H1 (cell line): ENCODE data around the gene AIFM3. TPM values are rescaled to one million over a fixed set of nuclear protein-coding genes. Genes with fewer than 3 reads are reported as not detected.

ENCODE experiments used
- CTCF ChIA-PET: fragments of 300-600 bp; sonication (Branson Sonifier 250); formaldehyde crosslinking; loops from one replicate; lab custom pipeline; 2021; ENCODE audit not compliant: partially characterized antibody; lab: Charles Lee
- POLR2A ChIA-PET: fragments of 300-600 bp; sonication (Branson Sonifier 250); formaldehyde crosslinking; loops from one replicate; lab custom pipeline; 2021; ENCODE audit warnings: inconsistent platforms; ENCODE audit not compliant: partially characterized antibody; lab: Charles Lee
- DNase-seq, 2 experiments: peaks; one replicate each; pipeline versions ENCODE4 v3.0.0 to v3.0.0-alpha.2; 2010 to 2022; ENCODE audit warnings: low spot score in 2 of 2, low read depth in 1 of 2, mixed read lengths in 1 of 2
- FAIRE-seq: peaks from 2 replicates; lab custom pipeline; 2011; peaks lifted over from hg19 to GRCh38; lab: Jason Lieb, UNC
- H2AFZ ChIP-seq: 2 replicates; pipeline ENCODE4 v1.8.1; 2012; ENCODE audit warnings: low read length, inconsistent platforms
- H2AK5ac ChIP-seq: 2 replicates; pipeline ENCODE4 v1.6.1; 2013; ENCODE audit warnings: low read depth, low read length
- H2BK120ac ChIP-seq: replicated peaks from 2 replicates; pipeline ENCODE3; 2013; ENCODE audit warnings: low read depth, low read length, inconsistent platforms
- H2BK12ac ChIP-seq: 2 replicates; pipeline ENCODE4 v1.6.1; 2013; ENCODE audit warnings: low read depth, low read length
- H2BK15ac ChIP-seq: 2 replicates; pipeline ENCODE4 v1.6.1; 2013; ENCODE audit warnings: low read length
- H2BK20ac ChIP-seq: 2 replicates; pipeline ENCODE4 v1.6.1; 2013; ENCODE audit warnings: low read length
- H2BK5ac ChIP-seq: 2 replicates; pipeline ENCODE4 v1.6.1; 2013; ENCODE audit warnings: low read depth, low read length
- H3K14ac ChIP-seq: 2 replicates; pipeline ENCODE4 v1.6.1; 2013; ENCODE audit warnings: inconsistent platforms; ENCODE audit not compliant: insufficient read length
- H3K18ac ChIP-seq: 2 replicates; pipeline ENCODE4 v1.6.1; 2013; ENCODE audit warnings: low read length; ENCODE audit errors: extremely low read depth
- H3K23ac ChIP-seq: 2 replicates; pipeline ENCODE4 v1.6.1; 2013; ENCODE audit warnings: inconsistent platforms; ENCODE audit not compliant: insufficient read length
- H3K23me2 ChIP-seq: 2 replicates; pipeline ENCODE4 v1.6.1; 2013; ENCODE audit warnings: low read depth, low read length
- H3K27ac ChIP-seq: 2 replicates; pipeline ENCODE4 v1.6.1; 2011; ENCODE audit warnings: low read depth, low read length, inconsistent platforms
- H3K27me3 ChIP-seq, 4 experiments: replicated peaks in 1 of 4; 1 replicate in 1 of 4; 2 replicates in 3 of 4; pipeline versions ENCODE4 v1.6.1 to v1.8.1; 2011 to 2013; ENCODE audit warnings: low read length in 3 of 4, mild to moderate bottlenecking in 3 of 4, inconsistent platforms in 2 of 4, mixed read lengths in 2 of 4, moderate library complexity in 1 of 4; ENCODE audit not compliant: control insufficient read depth in 3 of 4, insufficient read depth in 3 of 4; ENCODE audit errors: extremely low read depth in 1 of 4
- H3K36me3 ChIP-seq, 4 experiments: 2 replicates each; pipeline versions ENCODE4 v1.6.1 to v1.8.1; 2011 to 2013; ENCODE audit warnings: mild to moderate bottlenecking in 4 of 4, low read length in 3 of 4, moderate library complexity in 2 of 4, control low read depth in 1 of 4, inconsistent platforms in 1 of 4; ENCODE audit not compliant: insufficient read depth in 4 of 4, control insufficient read depth in 2 of 4
- H3K4ac ChIP-seq: replicated peaks from 2 replicates; pipeline ENCODE3; 2013; ENCODE audit warnings: low read length, low read depth, mixed read lengths, inconsistent platforms; ENCODE audit not compliant: insufficient read length
- H3K4me1 ChIP-seq, 4 experiments: replicated peaks in 1 of 4; 1 replicate in 1 of 4; 2 replicates in 3 of 4; pipeline versions ENCODE4 v1.6.1 to v1.8.1; 2011 to 2013; ENCODE audit warnings: low read length in 3 of 4, inconsistent platforms in 2 of 4, mixed read lengths in 1 of 4; ENCODE audit not compliant: insufficient read depth in 4 of 4, control insufficient read depth in 3 of 4
- H3K4me2 ChIP-seq, 2 experiments: 2 replicates each; pipeline versions ENCODE4 v1.6.1 to v1.8.1; 2011 to 2013; ENCODE audit warnings: low read depth in 2 of 2, low read length in 2 of 2, control low read depth in 1 of 2, inconsistent platforms in 1 of 2, mild to moderate bottlenecking in 1 of 2; ENCODE audit not compliant: insufficient read depth in 1 of 2
- H3K4me3 ChIP-seq, 4 experiments: fragments of 200-600, 300-600 bp in 1 of 4; sonication (generic), shearing (Covaris generic), sonication (Bioruptor Twin) in 1 of 4; 2 replicates each; pipeline versions ENCODE4 v1.5.1 to v1.8.1; 2011 to 2016; ENCODE audit warnings: low read length in 4 of 4, low read depth in 3 of 4, control low read depth in 2 of 4, inconsistent platforms in 2 of 4, mild to moderate bottlenecking in 2 of 4, mixed read lengths in 1 of 4, moderate library complexity in 1 of 4; ENCODE audit not compliant: insufficient read depth in 2 of 4; ENCODE audit errors: extremely low read depth in 1 of 4
- H3K56ac ChIP-seq: replicated peaks from 2 replicates; pipeline ENCODE3; 2013; ENCODE audit warnings: low read depth, mild to moderate bottlenecking, mixed read lengths, low read length, inconsistent platforms; ENCODE audit not compliant: insufficient read length
- H3K79me1 ChIP-seq: 2 replicates; pipeline ENCODE4 v1.6.1; 2013; ENCODE audit warnings: low read depth, low read length, control low read depth
- H3K79me2 ChIP-seq, 2 experiments: 2 replicates each; pipeline versions ENCODE4 v1.6.1 to v1.8.1; 2012 to 2013; ENCODE audit warnings: low read length in 2 of 2, mild to moderate bottlenecking in 2 of 2, inconsistent platforms in 1 of 2; ENCODE audit not compliant: insufficient read depth in 2 of 2, control insufficient read depth in 1 of 2
- H3K9ac ChIP-seq, 4 experiments: replicated peaks in 1 of 4; 1 replicate in 1 of 4; 2 replicates in 3 of 4; pipeline versions ENCODE4 v1.6.1 to v1.8.1; 2011 to 2013; ENCODE audit warnings: low read depth in 3 of 4, low read length in 3 of 4, control low read depth in 2 of 4, mild to moderate bottlenecking in 2 of 4, moderate library complexity in 2 of 4, inconsistent platforms in 1 of 4; ENCODE audit errors: extremely low read depth in 1 of 4
- H3K9me3 ChIP-seq, 2 experiments: 2 replicates each; pipeline versions ENCODE4 v1.6.1 to v1.8.1; 2012 to 2013; ENCODE audit warnings: mild to moderate bottlenecking in 2 of 2, moderate library complexity in 2 of 2, control low read depth in 1 of 2, inconsistent platforms in 1 of 2, low read depth in 1 of 2, low read length in 1 of 2, mixed read lengths in 1 of 2; ENCODE audit not compliant: insufficient read depth in 2 of 2
- H4K20me1 ChIP-seq, 2 experiments: replicated peaks in 1 of 2; 2 replicates each; pipeline versions ENCODE3 to v1.8.1; 2011 to 2013; ENCODE audit warnings: inconsistent platforms in 2 of 2, low read length in 2 of 2, mild to moderate bottlenecking in 1 of 2; ENCODE audit not compliant: insufficient read depth in 2 of 2, control insufficient read depth in 1 of 2
- H4K5ac ChIP-seq: 2 replicates; pipeline ENCODE4 v1.6.1; 2013; ENCODE audit warnings: low read length, low read depth, mixed read lengths, inconsistent platforms; ENCODE audit not compliant: insufficient read length
- H4K8ac ChIP-seq: 2 replicates; pipeline ENCODE4 v1.8.0; 2013; ENCODE audit warnings: mild to moderate bottlenecking, moderate library complexity, low read length, inconsistent platforms; ENCODE audit not compliant: insufficient read depth; ENCODE audit errors: extremely low read depth
- H4K91ac ChIP-seq: replicated peaks from 2 replicates; pipeline ENCODE3; 2013; ENCODE audit warnings: low read length, mixed read lengths, inconsistent platforms; ENCODE audit not compliant: insufficient read length
- FOSL1 ChIP-seq: IDR thresholded peaks from 2 replicates; pipeline ENCODE4 v1.6.1; 2011; ENCODE audit warnings: mild to moderate bottlenecking, low read depth, low read length, moderate library complexity; ENCODE audit not compliant: insufficient read depth
- GABPA ChIP-seq: IDR thresholded peaks from 2 replicates; pipeline ENCODE4 v1.6.1; 2011; ENCODE audit warnings: mild to moderate bottlenecking, low read length, moderate library complexity, borderline replicate concordance; ENCODE audit not compliant: insufficient read depth
- JUND ChIP-seq: IDR thresholded peaks from 2 replicates; pipeline ENCODE4 v1.6.1; 2011; ENCODE audit warnings: mild to moderate bottlenecking, improper control_type of control experiment, low read length
- POU5F1 ChIP-seq: IDR thresholded peaks from 2 replicates; pipeline ENCODE4 v1.6.1; 2011; ENCODE audit warnings: low read depth, mild to moderate bottlenecking, low read length, moderate library complexity
- RAD21 ChIP-seq, 2 experiments: IDR thresholded peaks in 1 of 2; conservative IDR thresholded peaks in 1 of 2; 2 replicates each; pipeline ENCODE4 v1.6.1; 2011; ENCODE audit warnings: low read depth in 2 of 2, low read length in 2 of 2, improper control_type of control experiment in 1 of 2, inconsistent platforms in 1 of 2, mild to moderate bottlenecking in 1 of 2, moderate library complexity in 1 of 2
- RXRA ChIP-seq: IDR thresholded peaks from 2 replicates; pipeline ENCODE4 v1.6.1; 2011; ENCODE audit warnings: low read depth, mild to moderate bottlenecking, low read length, moderate library complexity; ENCODE audit not compliant: insufficient read depth
- SIX5 ChIP-seq: IDR thresholded peaks from 2 replicates; pipeline ENCODE4 v1.6.1; 2011; ENCODE audit warnings: mild to moderate bottlenecking, low read depth, low read length
- TBP ChIP-seq: IDR thresholded peaks from 2 replicates; pipeline ENCODE4 v1.6.1; 2011; ENCODE audit warnings: low read depth, low read length, improper control_type of control experiment
- TCF12 ChIP-seq: IDR thresholded peaks from 2 replicates; pipeline ENCODE4 v1.6.1; 2011; ENCODE audit warnings: low read depth, mild to moderate bottlenecking, low read length
- ZNF274 ChIP-seq: IDR thresholded peaks from 2 replicates; pipeline ENCODE4 v1.7.0; 2012; ENCODE audit warnings: low read length, borderline replicate concordance; ENCODE audit errors: extremely low read depth
- WGBS, 2 experiments: shearing (Covaris generic) in 1 of 2; methylation state at CpG; one replicate each; pipeline versions ENCODE4 v1.1.6 to v1.1.7; 2013 to 2015; ENCODE audit warnings: low lambda C conversion rate in 2 of 2, mixed read lengths in 2 of 2, inconsistent platforms in 1 of 2, low coverage in 1 of 2, missing lambda C conversion rate in 1 of 2; ENCODE audit not compliant: insufficient replicate concordance in 2 of 2, insufficient coverage in 1 of 2, insufficient read length in 1 of 2; ENCODE audit errors: extremely low coverage in 1 of 2, missing lambda C conversion rate in 1 of 2; 5-methylcytosine and 5-hydroxymethylcytosine counted together
- polyA plus RNA-seq, 7 experiments: library from polyadenylated mRNA; depleted of rRNA in 3 of 7; stranded (reverse) in 5 of 7; unstranded in 2 of 7; fragments of >200 nt in 5 of 7; fragments of 200-250 nt in 2 of 7; gene quantifications; 1 replicate in 5 of 7; 2 replicates in 1 of 7; 4 replicates in 1 of 7; pipeline versions ENCODE4 v1.2.1 to v1.2.3, GENCODE V29; 2011 to 2013; ENCODE audit warnings: missing spikeins in 2 of 7, mixed read lengths in 2 of 7
- total RNA-seq: library from RNA; stranded (reverse); fragmentation: NEBNext Ultra II Directional; extraction: Animal tissue kit (Norgen Biotek cat#: 25700); gene quantifications from 2 replicates; pipeline ENCODE4 v1.2.1, GENCODE V29; 2021
- TF ChIP-seq, protein P1 (sequence below): IDR thresholded peaks from 2 replicates; pipeline ENCODE4 v1.6.1; 2012; ENCODE audit warnings: inconsistent platforms
- TF ChIP-seq, protein P2 (sequence below): IDR thresholded peaks from 2 replicates; pipeline ENCODE4 v1.6.1; 2012; ENCODE audit warnings: inconsistent platforms

Gene AIFM3
- total and polyA plus RNA-seq, 2 of the 8 experiments (the other 6 are each of a cell fraction or from before 2014, with no cell fraction given): 0.86 to 1.4 TPM

DNA sequence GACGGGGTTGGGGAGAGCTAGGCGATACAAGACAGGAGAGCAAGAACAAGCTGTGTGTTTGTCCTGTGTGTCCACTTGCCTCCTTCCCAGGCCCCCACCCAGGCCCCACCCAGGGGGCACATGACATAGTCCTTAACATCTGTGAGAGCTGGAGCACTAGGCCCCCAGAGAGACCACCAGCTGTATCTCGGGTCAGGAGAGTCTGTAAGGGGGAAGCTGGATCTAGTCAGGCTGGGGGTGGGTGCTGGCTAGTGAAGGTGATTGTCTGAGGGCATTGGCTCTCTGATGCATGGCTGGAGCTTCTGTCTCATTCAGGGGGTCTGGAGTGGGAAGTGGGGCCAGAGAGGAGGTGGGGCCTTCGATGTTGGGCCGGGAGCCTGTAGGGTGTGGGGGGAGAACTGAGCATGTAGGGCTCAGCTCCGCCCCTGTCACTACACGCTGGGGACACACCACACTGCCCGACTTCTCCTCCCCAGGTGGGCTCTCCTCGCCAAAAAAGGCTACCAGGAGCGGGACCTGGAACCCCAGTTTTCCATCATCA lies 48.5 kb downstream of the AIFM3 start:
- ChIA-PET POLR2A (interaction anchor here (0.8 to 2.2 kb wide), 2 partner anchors 10 to 12 kb away, joined by 3 to 5 read pairs; no protein-coding TSS in a partner anchor), CTCF (interaction anchor here (0.5 to 1.7 kb wide), 5 partner anchors 10 to 1002 kb away, joined by 3 to 5 read pairs (median 4); partner anchors contain the start of gene LZTR1)
- no peaks in the 10 kb centered on the region; the same call in 1 of the 2 replicates for H3K79me1 ChIP-seq
- no peak overlapping the region for H4K5ac ChIP-seq
- no peak overlapping the region for H2AK5ac ChIP-seq
- H3K18ac ChIP-seq: no peak overlapping the region; the same call in 1 of the 2 replicates
- H3K4me3 ChIP-seq: no peak overlapping the region
- DNase-seq (no peak), FAIRE-seq (no peak)
- H3K9me3 ChIP-seq: no peaks in the 10 kb centered on the region
- H3K9ac ChIP-seq: no peak overlapping the region
- no peaks in the 10 kb centered on the region for H4K20me1 ChIP-seq
- no peak overlapping the region for H2AFZ ChIP-seq
- WGBS, 2 experiments: 88% methylated on average over 3 of the region's 10 CpGs; no CpG with 5 or more reads in 1 of the 2 experiments
- H2BK12ac ChIP-seq: no peak overlapping the region
- H3K36me3 ChIP-seq: no peaks in the 10 kb centered on the region
- H3K14ac ChIP-seq: no peak overlapping the region
- H2BK5ac ChIP-seq: no peak overlapping the region
- H3K79me2 ChIP-seq: no peaks in the 10 kb centered on the region
- H4K8ac ChIP-seq: no peak overlapping the region
- peaks cover 5 to 21% (median 11%) of the 10 kb centered on the region in 4 experiments for H3K4me1 ChIP-seq
- no peak overlapping the region for H2BK120ac ChIP-seq
- H4K91ac ChIP-seq: no peak overlapping the region
- H3K56ac ChIP-seq: no peak overlapping the region
- H3K23ac ChIP-seq: no peak overlapping the region
- H2BK20ac ChIP-seq: no peak overlapping the region
- no peak overlapping the region for H3K27ac ChIP-seq
- peaks cover 6% of the 10 kb centered on the region; the same call in 1 of the 2 replicates for H3K23me2 ChIP-seq
- H3K4me2 ChIP-seq: no peak overlapping the region; a peak in 1 of 4 replicates
- no peak overlapping the region for H3K4ac ChIP-seq
- H3K27me3 ChIP-seq: peaks cover 0 to 4% (median 3%) of the 10 kb centered on the region in 4 experiments; a peak in 4 of 7 replicates
- H2BK15ac ChIP-seq: no peak overlapping the region
- TF ChIP-seq RAD21 (IDR thresholded peaks at IDR 0.05 in 1 of 2, conservative IDR thresholded peaks at IDR 0.05 in 1 of 2; ENCODE audit: low read depth in 2 of 2, low read length in 2 of 2): no peak
- TF ChIP-seq RXRA: no peak
- TF ChIP-seq, protein P1, sequence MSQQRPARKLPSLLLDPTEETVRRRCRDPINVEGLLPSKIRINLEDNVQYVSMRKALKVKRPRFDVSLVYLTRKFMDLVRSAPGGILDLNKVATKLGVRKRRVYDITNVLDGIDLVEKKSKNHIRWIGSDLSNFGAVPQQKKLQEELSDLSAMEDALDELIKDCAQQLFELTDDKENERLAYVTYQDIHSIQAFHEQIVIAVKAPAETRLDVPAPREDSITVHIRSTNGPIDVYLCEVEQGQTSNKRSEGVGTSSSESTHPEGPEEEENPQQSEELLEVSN: no peak
- no peak for TF ChIP-seq ZNF274
- TF ChIP-seq TCF12: no peak
- no peak for TF ChIP-seq SIX5
- no peak for TF ChIP-seq JUND
- TF ChIP-seq, protein P2, sequence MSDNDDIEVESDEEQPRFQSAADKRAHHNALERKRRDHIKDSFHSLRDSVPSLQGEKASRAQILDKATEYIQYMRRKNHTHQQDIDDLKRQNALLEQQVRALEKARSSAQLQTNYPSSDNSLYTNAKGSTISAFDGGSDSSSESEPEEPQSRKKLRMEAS: no peak
- TF ChIP-seq POU5F1: no peak
- TF ChIP-seq GABPA: no peak
- no peak for TF ChIP-seq TBP
- no peak for TF ChIP-seq FOSL1
